GM12878 (cell line): Measurements from ENCODE around the gene IGIP.

Experiments
- CTCF ChIP-seq, 3 experiments: IDR thresholded peaks in 2 of 3; conservative IDR thresholded peaks in 1 of 3; 2 replicates each; pipeline ENCODE4 v1.5.1; 2011; ENCODE audit warnings: low read depth in 3 of 3, low read length in 3 of 3, mild to moderate bottlenecking in 3 of 3, control low read depth in 2 of 3, moderate library complexity in 2 of 3, inconsistent platforms in 1 of 3, mixed read lengths in 1 of 3; ENCODE audit not compliant: control insufficient read depth in 2 of 3, insufficient read depth in 1 of 3; ENCODE audit errors: extremely low read depth in 1 of 3
- EZH2 ChIP-seq: IDR thresholded peaks from 2 replicates; pipeline ENCODE4 v1.6.1; 2012; ENCODE audit warnings: low read depth, mild to moderate bottlenecking, control low read depth, inconsistent platforms, low read length, borderline replicate concordance; ENCODE audit not compliant: control insufficient read depth
- NR2C2 ChIP-seq: IDR thresholded peaks from 2 replicates; pipeline ENCODE4 v1.6.1; 2011; ENCODE audit warnings: borderline replicate concordance, low read depth; ENCODE audit not compliant: control insufficient read depth, insufficient read length
- PRDM15 ChIP-seq: fragments of 450-650 bp; formaldehyde crosslinking; IDR thresholded peaks from 2 replicates; pipeline ENCODE4 v1.4.0; 2020; ENCODE audit warnings: mild to moderate bottlenecking, moderate library complexity
- SRF ChIP-seq, 2 experiments: IDR thresholded peaks; 2 replicates each; pipeline ENCODE4 v1.6.1; 2011; ENCODE audit warnings: low read depth in 2 of 2, low read length in 2 of 2, mild to moderate bottlenecking in 1 of 2, moderate library complexity in 1 of 2
- TARDBP ChIP-seq: IDR thresholded peaks from 2 replicates; pipeline ENCODE4 v1.6.1; 2016; ENCODE audit warnings: borderline replicate concordance
- TF ChIP-seq, protein P1 (sequence below): IDR thresholded peaks from 2 replicates; pipeline ENCODE4 v1.6.1; 2011; ENCODE audit warnings: mild to moderate bottlenecking, low read depth, low read length, moderate library complexity; ENCODE audit not compliant: insufficient replicate concordance
- TF ChIP-seq, protein P2 (sequence below): fragments of 450-650 bp; formaldehyde crosslinking; IDR thresholded peaks from 2 replicates; pipeline ENCODE4 v1.5.0; 2022; ENCODE audit warnings: mild to moderate bottlenecking, missing genetic modification characterization

GRCh38 chr5:140175367-140176030 is 49.8 kb downstream of the IGIP start:
- no peak for TF ChIP-seq PRDM15 (CRISPR knock-in tag)
- TF ChIP-seq SRF (IDR thresholded peaks at IDR 0.05; ENCODE audit: low read depth in 2 of 2, low read length in 2 of 2), result 0 out of 4 replicates have a peak, but pooled peaks of 1 of the 2 experiments have one; percentile 9
- peak; percentile 9 to 24 (median 14); a peak in 2 of 6 replicates for TF ChIP-seq CTCF (IDR thresholded peaks at IDR 0.05 in 2 of 3, conservative IDR thresholded peaks at IDR 0.05 in 1 of 3; ENCODE audit: control insufficient read depth in 2 of 3, extremely low read depth in 1 of 3, insufficient read depth in 1 of 3, low read depth in 3 of 3, low read length in 3 of 3)
- TF ChIP-seq EZH2, result no peak
- TF ChIP-seq, protein P1, sequence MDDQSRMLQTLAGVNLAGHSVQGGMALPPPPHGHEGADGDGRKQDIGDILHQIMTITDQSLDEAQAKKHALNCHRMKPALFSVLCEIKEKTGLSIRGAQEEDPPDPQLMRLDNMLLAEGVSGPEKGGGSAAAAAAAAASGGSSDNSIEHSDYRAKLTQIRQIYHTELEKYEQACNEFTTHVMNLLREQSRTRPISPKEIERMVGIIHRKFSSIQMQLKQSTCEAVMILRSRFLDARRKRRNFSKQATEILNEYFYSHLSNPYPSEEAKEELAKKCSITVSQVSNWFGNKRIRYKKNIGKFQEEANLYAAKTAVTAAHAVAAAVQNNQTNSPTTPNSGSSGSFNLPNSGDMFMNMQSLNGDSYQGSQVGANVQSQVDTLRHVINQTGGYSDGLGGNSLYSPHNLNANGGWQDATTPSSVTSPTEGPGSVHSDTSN, result no peak
- TF ChIP-seq, protein P2, sequence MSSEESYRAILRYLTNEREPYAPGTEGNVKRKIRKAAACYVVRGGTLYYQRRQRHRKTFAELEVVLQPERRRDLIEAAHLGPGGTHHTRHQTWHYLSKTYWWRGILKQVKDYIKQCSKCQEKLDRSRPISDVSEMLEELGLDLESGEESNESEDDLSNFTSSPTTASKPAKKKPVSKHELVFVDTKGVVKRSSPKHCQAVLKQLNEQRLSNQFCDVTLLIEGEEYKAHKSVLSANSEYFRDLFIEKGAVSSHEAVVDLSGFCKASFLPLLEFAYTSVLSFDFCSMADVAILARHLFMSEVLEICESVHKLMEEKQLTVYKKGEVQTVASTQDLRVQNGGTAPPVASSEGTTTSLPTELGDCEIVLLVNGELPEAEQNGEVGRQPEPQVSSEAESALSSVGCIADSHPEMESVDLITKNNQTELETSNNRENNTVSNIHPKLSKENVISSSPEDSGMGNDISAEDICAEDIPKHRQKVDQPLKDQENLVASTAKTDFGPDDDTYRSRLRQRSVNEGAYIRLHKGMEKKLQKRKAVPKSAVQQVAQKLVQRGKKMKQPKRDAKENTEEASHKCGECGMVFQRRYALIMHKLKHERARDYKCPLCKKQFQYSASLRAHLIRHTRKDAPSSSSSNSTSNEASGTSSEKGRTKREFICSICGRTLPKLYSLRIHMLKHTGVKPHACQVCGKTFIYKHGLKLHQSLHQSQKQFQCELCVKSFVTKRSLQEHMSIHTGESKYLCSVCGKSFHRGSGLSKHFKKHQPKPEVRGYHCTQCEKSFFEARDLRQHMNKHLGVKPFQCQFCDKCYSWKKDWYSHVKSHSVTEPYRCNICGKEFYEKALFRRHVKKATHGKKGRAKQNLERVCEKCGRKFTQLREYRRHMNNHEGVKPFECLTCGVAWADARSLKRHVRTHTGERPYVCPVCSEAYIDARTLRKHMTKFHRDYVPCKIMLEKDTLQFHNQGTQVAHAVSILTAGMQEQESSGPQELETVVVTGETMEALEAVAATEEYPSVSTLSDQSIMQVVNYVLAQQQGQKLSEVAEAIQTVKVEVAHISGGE (CRISPR knock-in tag), result peak; percentile 84
- TF ChIP-seq TARDBP, result no peak
- no peak for TF ChIP-seq NR2C2
